Right renal pelvis (tissue), 4 donors: Measurements from ENCODE around the gene DDX10. TPM values are rescaled to one million over a fixed set of nuclear protein-coding genes. Genes with fewer than 3 reads are reported as not detected.
"Not testable (repeated sequence)": the region's sequence is repeated elsewhere in the genome, so short reads cannot be mapped to it uniquely, and the experiment has no call there.

ENCODE experiments used
- DNase-seq, 4 donors: peaks; one replicate each; pipeline ENCODE4 v3.0.0-alpha.2; 2013; ENCODE audit warnings: low read depth in 4 of 4, low spot score in 3 of 4, missing footprints in 1 of 4
- polyA plus RNA-seq, 4 donors: library from polyadenylated mRNA; unstranded; fragments of 120-200 nt; gene quantifications; one replicate each; pipeline ENCODE4 v1.2.1, GENCODE V29; 2013; ENCODE audit not compliant: insufficient read length in 4 of 4

The DDX10 gene
- polyA plus RNA-seq, 4 donors, result 79.7 to 91.2 (median 86.1) TPM

- not testable (repeated sequence) for DNase-seq
These were observed 10.8 kb upstream of the DDX10 start for GRCh38 chr11:108654100-108654499.

GRCh38 chr11:108654994-108655631, 9.8 kb upstream of the DDX10 start:
- no peak for DNase-seq

DNA sequence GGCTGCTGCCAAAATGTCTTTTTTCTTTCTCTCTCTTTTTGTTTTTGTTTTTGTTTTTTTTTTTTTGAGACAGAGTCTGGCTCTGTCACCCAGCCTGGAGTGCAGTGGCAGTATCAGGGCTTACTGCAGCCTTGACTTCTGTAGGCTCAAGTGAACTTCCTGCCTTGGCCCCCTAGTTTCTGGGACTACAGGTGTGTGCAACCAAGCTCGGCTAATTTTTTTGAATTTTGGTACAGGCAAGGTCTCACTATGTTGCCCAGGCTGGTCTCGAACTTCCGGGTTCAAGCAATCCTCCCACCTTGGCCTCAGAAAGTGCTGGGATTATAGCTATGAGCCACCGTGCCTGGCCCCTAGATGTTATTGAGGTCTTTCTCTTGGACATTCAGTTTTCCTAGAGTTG, 2.2 kb upstream of the DDX10 start:
- no peak for DNase-seq

DNA sequence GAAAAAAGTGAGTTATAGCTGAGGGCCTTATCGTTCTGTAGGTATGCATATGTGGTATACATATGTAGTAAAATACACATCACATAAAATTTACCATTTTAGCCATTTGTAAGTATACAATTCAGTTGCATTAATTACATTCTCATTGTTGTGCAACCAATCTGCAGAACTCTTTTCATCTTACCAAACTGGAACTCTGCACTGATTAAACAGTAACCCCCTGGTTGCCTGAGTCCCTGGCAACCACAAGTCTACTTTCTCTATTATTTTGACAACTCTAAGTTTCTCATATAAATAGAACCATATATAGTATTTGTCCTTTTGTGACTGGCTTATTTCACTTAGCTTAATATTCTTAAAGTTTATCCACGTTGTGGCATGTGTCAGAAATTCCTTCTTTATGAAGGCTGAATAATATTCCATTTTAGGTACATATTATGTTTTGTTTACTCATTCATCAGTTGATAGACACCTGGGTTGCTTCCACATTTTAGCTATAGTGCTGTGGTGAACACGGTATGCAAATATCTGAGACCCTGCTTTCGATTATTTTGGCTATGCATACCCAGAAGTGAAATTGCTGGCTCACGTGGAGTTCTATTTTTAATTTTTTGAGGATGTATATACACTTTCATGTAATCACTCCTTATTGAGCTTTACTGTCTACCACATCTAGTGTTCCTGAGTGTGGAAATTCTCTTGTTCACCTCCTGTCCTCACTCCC, 1.6 kb upstream of the DDX10 start:
- no peak for DNase-seq

DNA sequence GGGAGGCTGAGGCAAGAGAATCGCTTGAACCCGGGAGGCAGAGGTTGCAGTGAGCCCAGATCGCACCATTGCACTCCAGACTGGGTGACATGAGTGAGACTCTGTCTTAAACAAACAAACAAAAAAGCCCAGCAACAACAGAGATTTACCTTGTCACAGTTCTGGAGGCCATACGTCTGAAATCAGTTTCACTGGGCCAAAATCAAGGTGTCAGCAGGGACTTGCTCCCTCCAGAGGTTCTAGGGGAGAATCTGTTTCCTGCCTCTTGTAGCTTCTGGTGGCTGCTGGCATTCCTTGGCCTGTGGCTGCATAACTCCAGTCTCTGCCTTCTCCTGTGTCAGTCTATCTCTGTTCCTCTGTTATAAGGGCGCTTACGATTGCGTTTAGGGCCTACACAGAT, 1.5 kb downstream of the DDX10 start:
- no peak for DNase-seq

- DNase-seq, result no peak
These were observed 4.4 kb downstream of the DDX10 start for GRCh38 chr11:108669286-108669685.

GRCh38 chr11:108669711-108670110, 4.8 kb downstream of the DDX10 start:
- DNase-seq, result no peak

DNA sequence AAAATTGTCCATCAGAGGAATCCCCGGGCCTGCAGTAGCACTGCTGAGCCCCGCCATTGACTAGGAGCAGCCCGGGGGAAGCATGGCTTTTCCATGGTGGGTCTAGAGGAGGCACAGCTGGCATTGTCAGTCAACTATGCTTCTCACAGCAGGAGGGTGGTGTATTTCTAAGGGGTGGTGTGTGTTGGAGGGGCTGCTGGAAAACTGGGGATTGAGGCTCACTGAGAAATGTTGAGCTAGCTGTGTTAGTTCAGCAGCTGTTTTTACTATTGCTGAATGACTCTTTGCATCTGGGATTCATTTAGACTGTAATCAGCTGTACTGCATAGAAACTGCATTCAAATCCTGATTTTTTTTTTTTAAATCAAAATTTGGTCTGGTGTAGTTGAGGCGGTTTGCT, 5.6 kb downstream of the DDX10 start:
- no peak for DNase-seq

DNA sequence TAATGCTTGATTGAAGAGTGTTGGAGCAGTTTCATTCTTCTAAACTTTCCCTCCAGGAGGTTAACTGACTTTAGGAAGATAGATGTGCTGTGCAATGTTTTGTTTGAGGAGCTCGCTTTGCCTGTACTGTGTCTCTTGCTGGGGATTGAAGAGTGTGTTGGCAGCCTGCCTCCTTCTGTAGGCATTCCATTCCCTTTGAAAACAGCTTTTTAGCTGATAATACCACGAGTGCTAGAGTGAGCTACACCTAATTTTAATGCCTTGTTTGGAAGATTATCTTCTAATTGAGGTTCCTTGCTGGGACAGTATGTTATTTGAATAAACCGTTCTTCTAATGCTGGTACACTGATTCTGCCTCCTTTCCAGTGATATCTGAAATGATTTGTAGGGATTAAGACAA, 7.2 kb downstream of the DDX10 start:
- DNase-seq, result no peak

DNA sequence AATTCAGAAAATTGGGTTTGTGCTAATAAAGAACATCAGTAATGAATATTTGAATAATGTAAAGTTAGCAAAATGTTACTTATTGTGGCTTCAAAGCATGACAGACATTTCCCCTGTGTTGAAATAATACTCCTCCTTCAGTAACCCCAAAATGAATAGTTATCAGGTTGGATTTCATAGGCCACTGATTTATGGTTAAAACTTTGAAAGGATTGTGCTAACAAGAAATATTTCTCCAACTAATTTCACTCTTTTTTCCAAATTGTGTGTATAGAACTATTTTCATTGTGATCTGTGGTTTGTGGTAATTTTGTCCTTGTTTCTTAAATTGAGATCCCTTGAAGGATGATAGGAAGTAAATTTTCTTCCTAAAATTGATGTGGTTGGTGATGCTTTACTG, 7.9 kb downstream of the DDX10 start:
- no peak for DNase-seq

GRCh38 chr11:108679045-108679444, 14.2 kb downstream of the DDX10 start:
- no peak for DNase-seq

GRCh38 chr11:108680271-108680670, 15.4 kb downstream of the DDX10 start:
- DNase-seq, result no peak

- DNase-seq, result no peak
These were observed 20.7 kb downstream of the DDX10 start for GRCh38 chr11:108685419-108686130.

GRCh38 chr11:108693852-108694251, 29.0 kb downstream of the DDX10 start:
- DNase-seq, result no peak

DNA sequence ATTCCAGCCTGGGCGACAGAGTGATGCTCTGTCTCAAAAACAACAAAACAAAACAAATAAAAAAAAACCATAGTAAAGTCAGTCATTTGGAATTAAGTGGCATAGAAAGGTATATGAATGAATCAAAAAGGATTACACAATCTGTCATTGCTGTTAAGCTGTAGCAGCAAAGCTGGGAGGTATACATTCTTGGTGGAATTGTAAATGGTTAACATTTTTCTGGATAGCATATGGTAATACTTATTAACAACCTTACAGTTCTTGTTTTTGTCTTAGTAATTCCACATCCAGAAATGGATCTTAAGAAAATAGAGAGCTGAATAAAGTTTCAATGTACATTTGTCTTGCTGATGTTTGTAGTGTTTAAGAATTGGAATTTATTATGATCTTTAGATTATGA, 30.0 kb downstream of the DDX10 start:
- DNase-seq, result no peak

DNA sequence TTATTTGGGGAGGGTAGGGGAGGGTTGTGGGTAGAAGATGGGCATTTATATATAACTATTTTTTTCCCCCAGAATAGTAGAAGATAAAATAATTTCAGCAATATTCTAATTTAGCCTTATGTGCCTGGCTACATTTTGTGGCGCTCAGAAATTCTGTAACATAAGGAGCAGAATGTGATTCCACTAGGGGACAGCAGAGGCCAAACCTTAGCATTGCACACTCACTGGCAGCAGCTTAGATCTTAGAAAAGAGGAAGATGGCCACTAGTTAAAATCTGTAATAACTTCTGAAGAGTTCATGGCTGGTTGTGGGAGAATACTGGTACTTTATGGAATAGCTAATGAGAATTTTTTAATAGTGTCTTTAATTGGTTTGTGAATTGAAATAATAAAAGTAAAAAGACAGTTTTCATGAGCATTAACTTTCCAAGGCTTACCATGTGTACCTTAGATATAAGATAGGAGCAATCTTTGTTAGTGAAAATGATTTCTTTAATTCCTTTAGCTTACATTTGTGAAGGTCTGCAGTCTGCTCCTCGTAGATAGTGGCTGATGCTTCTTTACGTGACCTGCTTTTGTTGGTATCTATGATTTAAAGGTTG, 33.1 kb downstream of the DDX10 start:
- peak; percentile 42 to 60 (median 53) for DNase-seq

DNA sequence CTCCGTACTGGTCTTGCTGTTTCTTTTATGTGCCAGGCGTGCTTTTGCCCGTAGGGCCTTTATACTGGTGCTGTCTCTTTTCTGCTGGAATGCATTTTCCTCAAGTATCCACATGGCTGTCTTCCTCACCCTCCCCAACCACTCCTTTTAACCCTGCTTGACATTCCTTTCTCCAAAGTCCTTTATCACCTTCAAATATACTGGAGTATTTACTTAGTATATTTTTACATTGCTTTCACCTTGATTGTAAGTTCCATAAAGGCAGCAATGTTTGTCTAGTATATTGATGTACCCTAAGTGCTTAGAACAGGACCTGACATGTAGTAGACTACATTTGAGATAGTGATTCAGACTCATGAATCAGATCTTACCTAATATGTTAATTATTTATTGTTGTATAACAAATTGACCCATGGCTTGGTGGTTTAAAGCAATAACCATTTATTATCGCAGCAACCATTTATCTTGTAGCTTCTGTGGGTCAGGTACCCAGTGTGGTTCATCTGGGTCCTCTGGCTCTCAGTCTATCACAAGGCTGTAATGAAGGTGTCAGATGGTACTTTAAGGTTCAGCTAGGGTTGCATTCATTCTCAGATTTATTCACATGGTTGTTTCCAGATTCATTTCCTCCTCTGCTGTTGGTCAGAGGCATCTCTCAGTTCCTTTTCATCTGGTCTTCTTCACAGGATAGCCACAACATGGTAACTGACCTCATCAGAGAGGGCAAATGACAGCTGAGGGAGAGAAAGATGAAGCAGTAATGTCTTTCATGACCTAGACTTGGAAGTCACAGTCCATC, 34.2 kb downstream of the DDX10 start:
- DNase-seq, result no peak

DNA sequence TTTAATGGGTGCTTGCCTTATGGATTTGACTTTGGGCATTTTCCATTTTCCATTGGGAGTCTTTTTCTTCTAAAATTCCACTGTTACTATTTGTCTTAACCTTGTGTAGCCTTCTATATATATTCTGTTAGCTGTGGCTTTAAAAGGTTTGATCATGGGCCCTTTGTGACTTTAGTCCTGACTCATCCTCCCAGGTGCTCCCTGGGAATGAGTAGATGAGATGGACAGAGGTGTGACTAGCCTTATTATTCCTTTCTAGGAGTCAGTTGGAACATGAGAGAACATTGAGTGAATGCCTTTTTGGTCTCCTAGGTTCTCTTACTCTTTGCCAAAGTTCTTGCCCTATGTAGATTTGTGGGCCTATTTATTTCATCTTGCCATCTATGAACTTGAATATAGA, 39.0 kb downstream of the DDX10 start:
- DNase-seq, result no peak

GRCh38 chr11:108705061-108705460, 40.2 kb downstream of the DDX10 start:
- no peak for DNase-seq

DNA sequence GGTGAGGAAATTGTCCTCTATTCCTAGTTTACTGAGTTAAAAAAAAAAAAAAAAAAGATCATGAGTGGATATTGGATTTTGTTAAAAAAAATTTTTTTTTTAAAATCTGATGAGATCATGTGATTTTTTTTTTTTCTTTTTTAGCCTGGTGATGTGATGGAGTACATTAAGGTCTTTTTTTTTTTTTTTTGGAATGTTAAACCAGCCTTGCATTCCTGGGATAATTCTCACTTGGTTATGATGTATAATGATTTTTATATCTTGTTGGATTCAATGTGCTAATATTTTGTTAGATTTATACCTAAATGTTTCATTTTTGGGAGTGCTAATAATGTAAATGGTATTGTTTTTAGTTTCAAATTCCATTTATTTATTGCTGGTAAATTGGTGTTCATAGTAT, 43.3 kb downstream of the DDX10 start:
- no peak for DNase-seq

DNA sequence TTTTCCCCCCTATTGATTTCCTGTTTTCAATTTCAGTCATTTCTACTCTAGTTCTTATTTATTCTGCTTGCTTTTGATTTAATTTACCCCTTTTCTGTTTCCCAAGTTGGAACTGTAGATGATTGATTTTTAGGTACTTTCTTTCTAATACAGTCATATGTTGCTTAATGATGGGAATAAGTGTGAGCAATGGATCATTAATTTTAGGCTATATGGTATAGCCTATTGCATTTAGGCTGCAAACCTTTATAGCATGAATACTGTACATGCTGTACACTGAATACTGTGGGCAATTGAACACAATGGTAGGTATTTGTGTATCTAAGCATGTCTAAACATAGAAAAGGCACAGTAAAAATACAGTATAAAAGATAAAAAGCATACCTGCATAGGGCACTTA, 44.9 kb downstream of the DDX10 start:
- no peak for DNase-seq
